ENCODE data around the gene PPIE.
A peak's percentile ranks its signal among the peaks of the same experiment; 100 is the strongest.

The PPIE gene

DNA sequence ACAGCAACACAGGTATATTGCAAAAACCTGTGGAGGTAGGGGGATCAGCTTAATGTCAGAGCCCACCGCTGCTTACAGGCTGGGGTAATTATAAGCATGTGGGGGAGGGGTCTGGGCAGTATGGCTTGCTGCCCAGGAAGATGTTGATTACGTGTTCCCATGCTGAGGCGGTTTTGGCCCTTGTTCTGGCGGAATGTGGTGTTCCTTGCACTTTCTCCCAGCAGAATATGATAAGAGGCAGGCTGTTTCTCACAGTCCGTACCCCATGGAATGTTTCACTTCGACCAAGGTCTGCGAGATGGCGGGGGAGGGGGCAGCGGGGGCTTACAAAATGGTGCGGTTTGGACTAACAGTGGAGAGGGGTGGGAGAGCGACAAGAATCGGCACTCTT is 37.6 kb upstream of the PPIE start:
- peak; percentile 75 for DNase-seq (ENCODE audit: low read depth)
- no peak for TF ChIP-seq CTCF (IDR thresholded peaks at IDR 0.05; ENCODE audit: low read length, missing control alignments)
- H3K4me3 ChIP-seq (replicated peaks; ENCODE audit: low read depth, low read length) = peak overlapping the region; percentile 38

GRCh38 chr1:39704757-39705156 is 33.9 kb upstream of the PPIE start:
- no peak overlapping the region for H3K4me3 ChIP-seq (replicated peaks; ENCODE audit: low read depth, low read length)
- DNase-seq (ENCODE audit: low read depth) = no peak
- TF ChIP-seq CTCF (IDR thresholded peaks at IDR 0.05; ENCODE audit: low read length, missing control alignments) = no peak

GRCh38 chr1:39707506-39707905 is 31.2 kb upstream of the PPIE start:
- no peak for DNase-seq (ENCODE audit: low read depth)
- TF ChIP-seq CTCF (IDR thresholded peaks at IDR 0.05; ENCODE audit: low read length, missing control alignments) = no peak
- no peak overlapping the region for H3K4me3 ChIP-seq (replicated peaks; ENCODE audit: low read depth, low read length)

DNA sequence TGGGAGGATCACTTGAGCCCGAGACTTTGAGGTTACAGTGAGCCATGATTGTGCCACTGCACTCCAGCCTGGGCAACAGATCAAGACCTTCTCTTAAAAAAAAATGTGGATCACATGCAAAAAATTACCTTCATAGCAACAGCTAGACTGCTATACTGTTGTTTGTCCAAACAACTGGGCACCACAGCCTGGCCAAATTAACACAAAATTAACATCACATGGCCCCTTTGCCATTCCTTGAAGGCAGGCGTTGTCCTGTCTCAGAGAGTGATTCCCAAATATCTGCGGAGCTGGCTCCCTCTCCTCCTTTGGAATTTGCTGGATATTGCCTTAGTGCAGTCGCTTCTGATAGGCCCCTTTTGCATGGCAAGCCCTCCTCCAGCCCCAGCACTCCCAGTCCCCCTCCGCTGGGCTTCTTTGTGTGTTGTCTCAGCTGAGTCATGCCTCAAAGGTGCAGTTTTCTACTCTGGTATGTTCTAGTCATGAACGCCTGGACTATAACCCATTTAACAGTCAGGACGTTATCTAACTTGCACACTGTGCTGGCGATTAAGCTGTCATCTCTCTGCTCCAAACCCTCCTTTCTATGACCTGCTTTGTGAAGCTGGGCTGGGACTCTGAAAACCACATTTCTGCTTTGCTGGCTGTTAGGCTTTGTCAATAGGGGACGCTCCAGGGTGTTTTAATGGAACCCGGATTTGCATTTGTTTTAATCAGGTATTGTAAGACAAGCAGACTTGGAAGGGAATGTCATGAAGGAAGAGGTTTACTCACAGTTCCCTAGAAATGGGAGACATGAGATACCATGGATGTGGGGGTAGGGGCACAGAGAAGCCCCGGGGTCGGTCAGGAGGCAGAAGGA is 27.3 kb upstream of the PPIE start:
- peak; percentile 62 for DNase-seq (ENCODE audit: low read depth)
- H3K4me3 ChIP-seq (replicated peaks; ENCODE audit: low read depth, low read length) = no peak overlapping the region
- peak; percentile 28 for TF ChIP-seq CTCF (IDR thresholded peaks at IDR 0.05; ENCODE audit: low read length, missing control alignments)

DNA sequence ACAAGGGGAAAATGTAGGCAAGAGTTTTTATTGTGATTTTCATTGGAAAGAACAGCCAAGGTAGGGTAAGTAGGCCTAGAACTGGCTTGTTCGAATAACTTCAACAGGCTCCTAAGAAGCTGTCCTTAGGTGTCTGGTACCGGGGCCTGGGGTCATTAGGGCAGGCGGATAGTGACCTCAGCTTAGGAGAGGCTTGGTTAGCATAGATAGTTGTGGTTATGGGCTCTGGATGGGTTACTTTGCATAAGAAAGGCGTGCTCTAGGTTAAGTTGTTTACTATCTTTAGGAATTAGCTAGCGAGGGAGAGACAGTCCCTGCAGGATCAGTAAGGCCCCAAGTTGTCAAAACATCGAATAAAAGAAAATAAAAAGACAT is 26.7 kb upstream of the PPIE start:
- no peak for DNase-seq (ENCODE audit: low read depth)
- no peak for TF ChIP-seq CTCF (IDR thresholded peaks at IDR 0.05; ENCODE audit: low read length, missing control alignments)
- H3K4me3 ChIP-seq (replicated peaks; ENCODE audit: low read depth, low read length) = no peak overlapping the region

DNA sequence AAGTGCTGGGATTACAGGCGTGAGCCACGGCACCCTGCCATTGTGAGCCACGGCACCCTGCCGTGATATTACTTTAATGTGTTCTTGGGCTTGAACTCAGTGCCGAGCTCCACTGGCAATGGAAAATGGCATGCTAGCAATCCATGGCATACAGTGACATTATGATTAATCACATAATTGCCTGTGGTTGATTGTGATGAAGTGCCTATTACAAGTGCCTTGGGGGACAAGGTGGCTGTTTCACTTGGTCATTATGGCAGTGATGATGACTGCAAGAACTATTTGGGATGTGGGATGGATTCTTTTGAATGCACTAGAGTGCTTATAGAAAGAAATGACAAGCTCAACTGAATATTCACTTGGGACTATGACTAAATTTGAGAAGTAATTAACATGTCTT is 25.1 kb upstream of the PPIE start:
- no peak for DNase-seq (ENCODE audit: low read depth)
- no peak overlapping the region for H3K4me3 ChIP-seq (replicated peaks; ENCODE audit: low read depth, low read length)
- no peak for TF ChIP-seq CTCF (IDR thresholded peaks at IDR 0.05; ENCODE audit: low read length, missing control alignments)

DNA sequence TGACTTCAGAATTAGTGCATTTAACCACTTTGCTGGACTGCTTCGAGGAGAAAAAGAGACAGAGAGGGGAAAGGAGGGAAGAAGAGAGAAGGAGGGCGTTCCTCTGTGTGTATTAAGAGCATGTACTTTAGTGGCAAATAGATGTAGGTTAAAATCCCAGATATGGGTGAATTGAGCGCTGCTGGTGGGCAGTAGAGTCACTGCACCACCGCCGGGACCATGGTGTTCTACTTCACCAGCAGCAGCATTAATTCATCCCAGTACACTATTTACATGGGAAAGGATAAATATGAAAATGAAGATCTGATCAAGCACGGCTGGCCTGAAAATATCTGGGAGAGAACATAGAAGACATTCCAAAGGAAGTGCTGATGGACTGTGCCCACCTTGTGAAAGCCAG is 20.9 kb upstream of the PPIE start:
- H3K4me3 ChIP-seq (replicated peaks; ENCODE audit: low read depth, low read length) = no peak overlapping the region
- TF ChIP-seq CTCF (IDR thresholded peaks at IDR 0.05; ENCODE audit: low read length, missing control alignments) = no peak
- no peak for DNase-seq (ENCODE audit: low read depth)

Measured in fibroblast of pulmonary artery (primary cell).